Endometrial microvascular endothelial cells (primary cell): ENCODE data around the gene GPR26. TPM values are rescaled to one million over a fixed set of nuclear protein-coding genes. Genes with fewer than 3 reads are reported as not detected.

Experiments used
- in situ Hi-C: cut with HindIII; loops from 2 replicates; pipeline ENCODE4 v1.10.0; 2017; ENCODE audit warnings: low sequenced_read_pairs, low pct_unique_long_range_greater_than_20kb; ENCODE audit errors: inconsistent ontology term
- total RNA-seq: library from RNA; depleted of rRNA; stranded (reverse); fragments of >200 nt; gene quantifications from one replicate; pipeline ENCODE4 v1.2.3, GENCODE V29; 2015; ENCODE audit errors: inconsistent ontology term

The GPR26 gene
- total RNA-seq, 1 donor from 2014 or later: not detected

DNA sequence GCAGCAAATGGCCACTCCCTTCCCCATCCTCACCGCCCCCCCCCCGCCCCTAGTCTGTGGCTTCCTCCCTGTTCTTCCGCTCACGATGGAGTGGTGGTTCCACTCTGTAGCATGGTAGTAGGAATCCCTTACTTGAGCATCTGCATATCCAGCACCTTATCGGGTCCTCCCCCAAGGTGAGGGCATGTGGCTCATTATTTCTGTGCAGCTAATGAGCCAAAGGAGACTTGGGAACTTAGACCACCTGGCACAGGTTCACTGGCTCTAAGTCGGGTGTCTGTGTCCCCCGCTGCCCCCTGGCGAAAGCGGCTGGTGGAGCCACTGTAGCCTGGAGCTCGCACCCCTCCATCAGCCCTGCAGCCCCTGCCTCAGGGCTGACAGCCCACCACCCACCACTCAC, 22.8 kb upstream of the GPR26 start:
- in situ Hi-C loops: no loop called here

DNA sequence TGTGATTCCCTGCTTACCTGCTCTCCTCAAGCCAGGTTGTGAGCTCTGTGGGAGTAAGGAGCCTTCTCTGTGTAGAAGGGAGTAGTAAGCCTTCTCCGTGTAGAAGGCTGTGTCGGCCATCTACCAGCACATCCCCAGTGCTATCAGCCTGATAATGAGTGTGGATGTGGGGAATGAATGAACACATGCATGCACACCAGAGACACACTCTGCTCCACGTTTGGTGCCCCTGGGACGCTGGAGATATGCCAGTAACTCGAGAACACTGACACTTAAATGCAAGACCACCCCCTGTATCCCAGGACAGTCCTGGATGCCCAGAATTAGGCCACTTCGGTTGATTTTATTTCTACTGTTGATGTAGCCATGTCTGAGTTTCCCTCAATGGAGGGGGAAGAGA, 21.1 kb upstream of the GPR26 start:
- in situ Hi-C loops: no loop called here

DNA sequence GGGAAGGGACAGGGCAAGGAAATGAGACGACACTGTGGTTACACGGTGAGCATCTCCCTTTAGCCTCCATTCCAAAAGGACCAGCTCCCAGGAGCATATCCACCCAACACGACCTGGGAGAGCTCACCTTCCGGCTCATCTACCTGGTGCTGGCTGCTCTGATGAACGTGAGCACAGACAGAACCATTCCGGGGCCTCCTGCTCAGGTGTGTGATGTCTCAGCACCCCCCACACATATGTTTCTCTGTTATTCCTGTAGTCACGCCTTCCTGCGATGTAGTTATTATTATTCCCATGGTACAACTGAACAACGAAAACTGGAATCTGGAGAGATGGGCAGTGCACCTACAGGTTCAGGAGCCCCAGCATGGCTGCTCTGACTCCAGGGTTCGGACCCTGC, 20.5 kb upstream of the GPR26 start:
- in situ Hi-C loops: no loop called here

DNA sequence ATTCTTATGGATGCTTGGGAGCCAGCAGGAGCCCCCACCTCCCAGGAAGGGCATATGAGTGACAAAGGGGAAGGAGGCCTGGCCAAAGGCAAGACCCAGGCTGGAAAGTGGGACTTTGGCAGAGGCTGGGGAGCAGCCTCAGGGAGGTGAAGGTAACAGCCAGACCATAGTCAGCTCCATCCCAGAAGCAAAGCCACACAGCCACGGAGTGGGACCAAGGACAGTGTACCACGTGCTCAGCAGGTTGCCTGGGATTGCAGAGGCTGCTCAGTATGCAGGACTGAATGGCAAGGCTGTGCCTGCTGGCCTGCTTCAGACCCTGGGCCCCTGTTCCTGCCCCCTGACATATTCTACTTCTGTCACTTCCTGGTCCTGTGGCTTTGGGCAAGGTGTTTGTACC, 17.6 kb upstream of the GPR26 start:
- in situ Hi-C loops: no loop called here

DNA sequence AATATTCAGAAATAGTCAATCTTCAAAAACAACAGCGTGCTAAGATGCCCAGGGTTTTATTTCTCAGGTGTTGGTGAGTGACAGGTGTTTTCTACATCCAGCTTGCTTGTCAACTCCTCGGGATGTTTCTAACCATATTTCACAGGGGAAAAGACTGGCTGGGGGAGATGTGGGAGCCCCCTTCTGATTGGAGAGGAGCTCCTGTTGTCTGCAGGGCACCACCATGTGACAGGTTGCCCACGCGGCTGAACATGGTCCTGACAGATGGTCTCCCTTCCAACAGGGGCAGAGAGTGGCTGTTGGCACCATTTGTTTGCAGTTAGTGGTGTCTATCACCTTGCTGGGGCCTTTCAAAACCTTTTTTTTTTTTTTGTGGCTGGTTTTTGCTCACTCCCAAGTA, 16.5 kb upstream of the GPR26 start:
- in situ Hi-C loops: no loop called here

DNA sequence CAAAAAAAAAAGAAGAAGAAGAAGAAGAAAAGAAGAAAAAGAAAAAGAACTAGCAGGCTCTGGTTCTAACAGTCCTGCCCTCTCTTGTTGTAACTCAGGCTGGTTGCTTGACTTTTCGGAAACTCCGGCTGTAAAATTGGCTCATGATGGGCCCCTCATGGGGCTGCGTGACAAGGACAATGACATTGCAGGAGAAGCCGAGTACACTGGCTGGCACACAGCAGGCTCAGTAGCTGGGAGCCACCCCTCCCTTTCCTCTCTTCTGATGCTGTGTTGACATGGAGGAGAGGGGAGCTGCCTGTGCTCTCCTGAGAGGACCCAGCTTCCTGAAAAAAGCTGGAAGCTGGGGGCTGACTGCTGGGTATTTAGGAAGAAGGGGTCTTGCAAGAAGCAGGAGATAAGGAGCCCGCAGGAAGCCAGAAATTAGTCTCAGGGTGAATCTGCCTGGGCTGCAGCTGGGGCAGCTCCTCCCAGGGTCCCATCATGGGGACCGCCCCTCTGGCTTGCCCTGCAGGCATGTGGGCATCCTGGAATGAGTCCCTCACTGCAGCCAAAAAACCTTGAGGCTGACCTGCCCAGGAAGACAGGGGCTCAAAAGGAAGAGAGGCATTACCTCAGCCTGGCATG, 14.6 kb upstream of the GPR26 start:
- in situ Hi-C loops: no loop called here

DNA sequence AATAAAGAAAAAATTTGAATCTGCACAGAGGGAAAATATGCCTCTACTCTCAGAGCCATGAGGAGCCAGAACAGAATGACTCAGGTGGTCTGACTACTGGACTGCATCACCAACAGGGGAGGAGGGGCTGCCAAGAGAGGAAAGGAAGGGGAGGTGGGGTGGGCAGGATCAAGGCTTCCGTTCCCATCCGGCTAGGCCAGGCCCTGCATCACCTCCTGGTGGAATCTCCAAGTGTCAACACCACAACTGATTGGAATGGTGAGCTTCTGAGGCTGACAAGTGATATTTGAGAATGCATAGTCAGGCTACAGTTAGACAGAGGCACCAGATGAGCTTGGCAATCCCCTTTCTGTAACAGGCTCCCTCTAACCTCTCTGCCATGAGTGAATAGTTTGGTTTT, 10.4 kb upstream of the GPR26 start:
- in situ Hi-C loops: no loop called here

DNA sequence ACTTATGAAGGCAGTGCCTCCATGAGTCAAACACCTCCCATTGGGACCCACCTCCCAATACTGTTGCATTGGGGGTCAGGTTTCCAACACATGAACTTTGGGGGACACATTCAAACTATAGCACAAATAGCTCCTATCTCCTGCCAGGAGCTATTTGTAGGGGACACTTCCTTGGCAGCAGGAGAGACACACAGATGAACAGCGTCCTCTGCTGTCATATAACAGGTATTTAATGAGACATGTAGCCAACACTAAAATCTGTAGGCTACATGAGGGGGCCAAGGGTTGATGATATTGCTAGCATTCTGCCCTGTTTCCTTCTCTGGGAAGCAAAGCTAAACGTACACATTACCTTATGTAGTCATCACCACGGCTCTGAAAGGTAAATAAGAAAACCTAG, 2.6 kb upstream of the GPR26 start:
- in situ Hi-C loops: no loop called here

DNA sequence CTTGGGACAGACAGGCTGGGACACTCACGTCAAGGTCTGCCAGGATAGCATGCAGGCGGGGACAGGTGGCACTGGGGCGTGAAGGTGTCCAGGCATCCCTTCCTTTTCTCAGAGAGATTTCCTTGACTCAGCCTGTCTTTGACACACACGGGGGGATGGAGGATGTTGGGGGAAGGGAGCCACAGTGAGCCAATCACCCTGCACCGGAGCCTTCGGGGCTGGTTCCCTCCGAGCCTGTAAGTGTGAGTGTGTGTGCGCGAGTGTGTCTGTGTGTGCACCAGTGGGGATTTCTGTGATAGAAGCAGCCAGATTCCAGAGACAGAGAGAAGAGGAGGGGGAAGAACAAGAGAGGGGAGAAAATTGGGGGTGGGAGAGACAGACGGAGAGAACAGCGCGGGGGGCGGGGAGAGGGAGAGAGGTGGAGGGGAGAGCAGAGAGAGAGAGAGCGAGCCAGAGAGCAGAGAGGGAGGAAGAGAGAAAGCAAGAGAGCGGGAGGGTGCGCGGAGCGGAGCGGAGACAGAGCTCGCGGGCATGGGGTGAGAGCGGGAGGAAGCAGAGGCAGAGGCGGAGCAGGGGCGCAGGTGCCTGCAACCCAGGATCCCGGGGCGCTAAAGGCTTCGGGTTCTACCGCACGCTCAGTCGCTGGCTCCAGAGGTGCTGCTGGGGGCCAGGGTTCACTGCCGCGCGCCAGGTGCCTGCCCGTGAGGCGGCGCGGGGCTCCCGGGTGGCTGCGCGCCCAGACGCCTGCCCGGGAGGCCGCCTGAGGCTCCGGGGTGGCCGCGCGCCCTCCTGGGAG, 466 bp upstream of the GPR26 start:
- in situ Hi-C loops: no loop called here

DNA sequence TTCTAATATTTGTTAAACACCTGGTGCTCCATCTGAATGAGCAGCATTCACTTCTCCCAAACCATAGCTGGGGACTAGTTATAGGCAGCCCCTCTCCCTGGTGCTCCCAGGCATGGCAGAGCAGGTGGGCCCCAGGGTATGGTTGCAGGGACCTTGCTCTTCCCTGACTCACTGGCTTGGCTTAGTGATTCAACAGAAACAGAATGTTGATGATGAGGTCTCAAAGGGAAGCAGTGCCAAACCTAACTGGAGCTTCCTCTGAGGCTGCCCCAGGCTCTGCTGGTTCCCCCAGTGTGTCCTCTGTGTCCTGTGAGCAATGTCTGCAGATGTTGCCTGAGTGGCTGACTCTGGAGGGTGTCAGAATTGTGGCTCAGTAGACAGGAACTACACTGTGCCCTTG, 3.7 kb downstream of the GPR26 start:
- in situ Hi-C loops: no loop called here

DNA sequence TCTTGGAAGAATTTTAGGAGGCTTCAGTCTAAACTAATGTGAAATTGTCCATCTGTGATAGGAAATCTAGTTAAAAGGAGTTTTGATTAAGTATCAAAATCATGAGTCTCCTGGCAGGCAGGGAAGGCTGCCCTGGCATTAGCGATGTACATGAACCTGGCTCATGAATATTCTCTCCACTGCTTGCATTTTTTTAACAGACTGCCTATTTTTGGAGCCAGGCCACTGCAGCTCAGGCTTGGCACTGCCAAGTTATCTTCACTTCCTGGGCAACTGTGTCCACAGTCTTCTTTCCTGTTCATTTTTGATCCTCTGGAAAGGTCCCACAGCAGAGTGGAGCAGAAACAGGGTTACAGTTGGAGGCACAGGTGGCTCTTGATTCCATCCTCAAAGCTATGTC, 7.0 kb downstream of the GPR26 start:
- in situ Hi-C loops: no loop called here

DNA sequence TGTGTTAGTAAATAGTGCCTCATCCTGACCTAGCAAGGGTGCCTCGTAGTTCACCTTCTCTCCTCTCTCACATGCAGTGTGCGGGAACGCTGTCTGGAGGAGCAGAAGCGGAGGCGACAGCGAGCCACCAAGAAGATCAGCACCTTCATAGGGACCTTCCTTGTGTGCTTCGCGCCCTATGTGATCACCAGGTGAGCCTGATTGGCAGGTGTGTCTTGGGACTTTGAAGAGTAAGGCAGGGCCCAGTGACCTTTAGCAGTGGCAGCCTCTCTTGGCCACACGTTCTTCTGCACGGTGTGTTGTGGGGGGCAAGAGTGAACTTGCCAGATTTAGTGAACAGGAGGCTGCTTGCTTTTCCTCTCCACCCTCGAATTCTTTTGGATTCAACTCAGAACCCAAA, 8.6 kb downstream of the GPR26 start:
- in situ Hi-C loops: no loop called here

DNA sequence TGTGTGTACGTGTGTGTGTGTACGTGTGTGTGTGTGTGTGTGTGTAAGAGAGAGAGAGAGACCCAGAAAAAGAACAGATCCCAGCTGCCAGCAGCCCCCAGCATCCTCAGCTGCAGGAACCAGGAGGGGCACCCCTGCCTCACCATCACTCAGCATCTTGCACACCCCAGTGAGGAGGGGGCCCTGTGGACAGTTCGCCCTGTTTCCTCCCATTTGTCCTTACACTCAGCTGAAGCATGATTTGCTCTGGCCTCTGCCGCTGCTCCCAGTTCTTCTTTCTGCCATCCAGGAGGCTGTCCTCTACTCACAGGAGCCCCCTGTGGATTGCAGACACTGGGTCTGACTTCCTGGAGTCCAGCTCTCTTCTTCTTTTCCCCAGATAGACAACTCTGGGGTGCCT, 9.7 kb downstream of the GPR26 start:
- in situ Hi-C loops: no loop called here

DNA sequence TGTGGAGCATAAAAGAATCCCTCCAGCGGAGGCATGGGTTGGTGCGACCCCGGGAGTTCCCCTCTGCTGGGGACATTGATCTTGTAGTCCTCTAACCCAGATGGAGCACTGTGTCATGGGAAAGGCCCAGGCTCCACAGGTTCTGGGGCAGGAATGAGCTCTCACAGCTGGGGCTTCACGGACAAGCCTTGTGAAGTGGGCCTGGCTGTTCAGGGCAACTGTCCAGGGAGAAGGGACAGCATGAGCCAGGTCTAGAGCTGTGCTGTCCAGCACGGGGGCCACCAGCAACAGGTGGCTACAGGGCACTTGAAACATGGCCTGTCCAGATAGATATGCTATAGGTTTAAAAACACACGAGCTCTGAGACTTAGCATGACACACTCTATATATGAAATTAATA, 11.4 kb downstream of the GPR26 start:
- in situ Hi-C loops: no loop called here

DNA sequence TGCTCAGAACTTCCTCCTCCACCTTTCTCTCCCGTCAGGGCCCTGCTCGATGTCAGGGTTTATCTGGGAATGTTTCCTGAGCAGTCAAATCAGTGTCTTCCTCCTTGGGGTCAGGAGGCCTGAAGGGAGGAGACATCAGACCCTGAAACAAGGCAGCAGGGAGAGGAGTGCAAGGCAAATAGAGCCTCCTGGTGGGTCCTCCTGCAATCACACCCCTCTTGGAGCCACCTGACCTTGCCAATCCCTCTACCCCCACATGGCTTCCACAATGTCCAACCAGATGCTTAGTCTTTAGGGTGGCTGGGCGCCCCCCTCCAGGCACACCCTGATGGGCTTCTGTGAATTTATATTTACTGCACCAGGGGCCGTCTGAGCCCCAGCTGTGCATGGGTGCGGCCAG, 12.2 kb downstream of the GPR26 start:
- in situ Hi-C loops: no loop called here

DNA sequence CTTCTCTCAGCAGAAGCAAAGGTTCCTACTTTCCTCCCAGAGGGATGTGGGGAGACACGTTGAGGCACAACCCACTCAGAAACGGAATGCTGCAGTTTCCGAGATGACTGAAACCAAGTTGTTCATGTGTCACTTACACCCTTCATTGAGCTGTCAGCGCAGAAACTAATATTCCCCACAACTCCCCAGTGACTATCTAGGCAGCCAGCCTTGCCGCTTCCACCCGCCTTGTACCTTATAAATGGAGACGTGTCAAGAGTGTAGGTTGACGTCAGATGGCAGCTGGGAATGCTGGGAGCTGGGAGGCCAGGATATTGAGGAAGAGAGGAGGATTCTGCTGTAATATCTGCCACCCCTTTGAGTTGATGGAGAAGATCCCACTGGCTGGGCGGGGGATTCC, 15.1 kb downstream of the GPR26 start:
- in situ Hi-C loops: no loop called here

DNA sequence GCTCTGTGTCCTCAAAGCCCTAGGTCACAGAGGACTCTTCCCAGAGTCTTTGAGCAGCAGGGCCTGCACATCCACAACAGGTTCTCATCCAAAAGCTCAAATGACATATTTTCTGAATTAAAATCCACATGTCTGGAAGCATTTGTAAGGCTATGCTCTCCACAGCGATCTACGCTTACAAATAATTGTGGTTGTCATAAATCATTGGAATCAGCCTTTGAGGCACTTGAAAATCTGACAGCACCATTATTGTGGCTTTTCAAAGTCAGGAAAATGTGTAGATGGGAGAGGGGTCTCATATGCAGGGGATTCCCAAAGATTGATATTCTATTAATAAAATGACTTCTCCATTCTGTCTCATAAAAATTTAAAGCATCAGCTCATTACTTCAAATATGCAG, 16.3 kb downstream of the GPR26 start:
- in situ Hi-C loops: no loop called here

DNA sequence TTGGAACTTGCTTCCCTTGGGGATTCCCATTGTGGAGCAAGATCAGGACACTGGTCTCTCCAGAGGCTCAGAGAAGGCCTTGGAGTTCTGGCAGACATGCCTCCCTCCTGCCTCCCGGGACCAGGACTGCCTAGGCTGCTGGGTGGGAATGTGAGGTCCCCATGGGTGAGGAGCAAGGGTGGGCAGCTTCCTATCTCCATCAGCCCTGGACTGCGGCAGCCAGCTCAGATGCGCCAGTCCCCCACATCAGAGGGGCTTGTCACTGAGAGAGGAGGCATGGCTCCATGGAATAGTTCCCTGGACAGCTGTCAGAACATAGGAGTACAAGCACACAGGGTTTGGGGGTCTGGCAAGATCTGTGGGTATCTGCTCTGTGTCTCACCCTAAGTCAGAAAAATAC, 17.3 kb downstream of the GPR26 start:
- in situ Hi-C loops: no loop called here

DNA sequence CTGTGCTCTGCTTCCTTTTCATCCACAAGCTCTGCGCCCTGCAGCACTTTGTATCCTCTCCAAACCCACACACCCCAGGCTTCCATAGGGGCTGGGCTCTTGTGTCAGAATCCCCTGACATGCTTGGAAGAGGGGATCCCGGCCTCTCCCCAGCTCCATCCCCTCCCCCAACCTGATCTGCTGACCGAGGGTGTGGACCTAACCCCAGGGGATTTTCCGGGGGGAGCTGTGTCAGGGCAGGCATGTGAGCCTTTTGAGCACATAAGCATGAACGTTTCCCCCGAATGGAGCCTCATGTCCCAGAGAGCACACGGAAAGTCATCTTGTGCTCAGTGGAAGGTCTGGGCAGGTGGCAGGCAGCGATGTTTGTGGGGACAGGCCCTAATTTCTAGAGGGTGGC, 17.7 kb downstream of the GPR26 start:
- in situ Hi-C loops: no loop called here

DNA sequence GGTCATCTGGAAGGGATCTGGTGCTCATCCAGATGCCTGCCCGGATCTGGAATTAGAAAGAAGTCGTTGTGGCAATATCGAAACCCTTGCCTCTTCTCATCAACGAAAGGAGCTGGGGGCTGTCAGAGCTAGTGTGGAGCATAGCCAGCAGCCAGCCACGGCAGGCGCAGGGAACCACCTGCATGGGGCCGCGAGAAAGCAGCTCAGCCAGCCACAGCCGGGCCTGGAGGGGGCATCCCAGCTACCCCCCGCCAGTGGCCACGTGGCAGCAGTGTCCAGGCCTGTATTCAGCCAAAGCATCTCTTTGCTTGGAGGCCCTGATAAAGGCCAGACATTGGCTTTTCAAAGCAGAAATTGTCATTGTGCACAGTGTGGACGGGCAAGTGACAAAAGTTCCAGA, 19.1 kb downstream of the GPR26 start:
- in situ Hi-C loops: no loop called here

DNA sequence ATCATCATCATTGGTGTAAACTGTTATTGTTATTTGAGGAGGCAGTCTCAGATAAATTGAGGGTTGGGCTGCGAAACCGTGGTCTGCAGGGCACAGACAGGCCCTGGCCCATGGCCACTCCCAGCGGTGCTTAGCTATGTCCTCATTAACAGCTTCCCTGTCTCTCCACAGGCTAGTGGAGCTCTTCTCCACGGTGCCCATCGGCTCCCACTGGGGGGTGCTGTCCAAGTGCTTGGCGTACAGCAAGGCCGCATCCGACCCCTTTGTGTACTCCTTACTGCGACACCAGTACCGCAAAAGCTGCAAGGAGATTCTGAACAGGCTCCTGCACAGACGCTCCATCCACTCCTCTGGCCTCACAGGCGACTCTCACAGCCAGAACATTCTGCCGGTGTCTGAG, 21.6 kb downstream of the GPR26 start:
- in situ Hi-C loops: no loop called here
